RWPE1 (cell line): ENCODE measurements around the gene PLPPR5.

Experiments used
- CTCF ChIA-PET: fragments of 350-600 bp; sonication (Branson Sonifier 250); formaldehyde crosslinking; extraction: SDS; loops from one replicate; lab custom pipeline; 2021; lab: Yijun Ruan, JAX
- POLR2A ChIA-PET: fragments of 400-600 bp; formaldehyde crosslinking; extraction: SDS; loops from one replicate; lab custom pipeline; 2020; ENCODE audit warnings: antibody characterized with exemption; ENCODE audit not compliant: low non-redundant PET; lab: Yijun Ruan, JAX
- DNase-seq: peaks from one replicate; pipeline ENCODE4 v3.0.0; 2012; ENCODE audit warnings: low spot score
- H3K27ac ChIP-seq: fragments of 450-650 bp; 2 replicates; pipeline ENCODE4 v1.5.1; 2017
- CTCF ChIP-seq: fragments of 450-650 bp; conservative IDR thresholded peaks from 2 replicates; pipeline ENCODE4 v1.5.1; 2017; ENCODE audit warnings: low read depth, mild to moderate bottlenecking

The PLPPR5 gene

GRCh38 chr1:98919211-98919610 is 85.5 kb downstream of the PLPPR5 start:
- DNase-seq, result no peak
- ChIA-PET POLR2A (no interaction called here), CTCF (no interaction called here)
- no peak overlapping the region for H3K27ac ChIP-seq
- TF ChIP-seq CTCF, result no peak

GRCh38 chr1:98914547-98914946 is 90.1 kb downstream of the PLPPR5 start:
- TF ChIP-seq CTCF, result no peak
- peak; percentile 18 for DNase-seq
- CTCF ChIA-PET, result interaction anchor here (0.7 kb wide), 1 partner anchor 266 kb away, joined by 4 read pairs; no protein-coding TSS in a partner anchor
- POLR2A ChIA-PET, result no interaction called here
- no peak overlapping the region for H3K27ac ChIP-seq

GRCh38 chr1:98910827-98911226 is 93.8 kb downstream of the PLPPR5 start:
- TF ChIP-seq CTCF, result no peak
- CTCF ChIA-PET, result no interaction called here

GRCh38 chr1:98908980-98909379 is 95.7 kb downstream of the PLPPR5 start:
- POLR2A ChIA-PET, result no interaction called here
- TF ChIP-seq CTCF, result no peak
- DNase-seq, result no peak
- CTCF ChIA-PET, result interaction anchor here (0.7 kb wide), 1 partner anchor 244 kb away, joined by 3 read pairs; no protein-coding TSS in a partner anchor
- no peak overlapping the region for H3K27ac ChIP-seq

More at GRCh38 chr1:98910827-98911226, 93.8 kb downstream of the PLPPR5 start:
- no peak for DNase-seq
- H3K27ac ChIP-seq, result no peak overlapping the region
- POLR2A ChIA-PET, result no interaction called here

- no peak overlapping the region for H3K27ac ChIP-seq
- no peak for DNase-seq
- ChIA-PET CTCF (no interaction called here), POLR2A (no interaction called here)
- TF ChIP-seq CTCF, result no peak
These were observed 97.9 kb downstream of the PLPPR5 start for GRCh38 chr1:98906809-98907208.

GRCh38 chr1:98906361-98906760 is 98.3 kb downstream of the PLPPR5 start:
- ChIA-PET CTCF (no interaction called here), POLR2A (no interaction called here)
- no peak overlapping the region for H3K27ac ChIP-seq
- no peak for TF ChIP-seq CTCF
- no peak for DNase-seq
